Skin of body (tissue), 2 donors: ENCODE data around the gene EVI5. TPM values are rescaled to one million over a fixed set of nuclear protein-coding genes. Genes with fewer than 3 reads are reported as not detected.
"Not testable (repeated sequence)": the region's sequence is repeated elsewhere in the genome, so short reads cannot be mapped to it uniquely, and the experiment has no call there.

ENCODE experiments used
- DNase-seq: peaks from one replicate; lab custom pipeline; 2025; lab: John Stamatoyannopoulos, UW
- total RNA-seq: library from RNA; depleted of rRNA; stranded (reverse); fragments of >200 nt; gene quantifications from one replicate; pipeline ENCODE4 v1.2.3, GENCODE V29; 2014

EVI5 gene
- total RNA-seq, 1 donor from 2014 or later: 67.5 TPM

- DNase-seq: no peak
Observed at GRCh38 chr1:92583821-92584760, 200.8 kb downstream of the EVI5 start.

DNA sequence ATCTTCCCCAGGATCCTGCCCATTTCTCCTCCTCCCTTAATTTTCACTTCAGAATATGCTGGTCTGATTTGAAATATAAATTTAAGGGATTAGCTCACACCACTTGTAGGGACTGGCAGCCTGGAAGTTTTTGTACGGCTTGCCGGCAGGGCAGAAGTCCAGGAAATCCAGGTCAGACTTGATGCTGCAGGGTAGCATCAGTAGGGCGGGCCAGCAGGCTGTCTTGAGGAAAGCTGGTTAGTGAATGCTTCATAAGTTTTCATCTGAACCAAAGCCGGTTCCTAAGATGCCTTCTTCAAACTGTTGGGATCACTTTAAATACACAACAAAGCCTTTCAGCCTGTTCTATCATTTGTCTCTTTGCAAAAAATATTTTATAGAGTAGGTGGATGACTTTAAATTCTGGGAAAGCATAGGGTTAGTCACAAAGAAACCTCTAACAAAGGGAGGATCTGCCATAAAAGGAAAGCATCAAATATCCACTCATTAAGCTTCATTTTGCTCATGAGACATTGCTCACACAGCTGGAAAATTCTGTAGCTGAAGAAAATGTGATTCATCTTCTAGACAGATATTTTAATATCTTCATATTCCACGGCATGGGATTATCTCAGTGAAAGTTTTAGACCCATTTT, 207.5 kb downstream of the EVI5 start:
- DNase-seq: no peak

GRCh38 chr1:92575123-92575522, 209.8 kb downstream of the EVI5 start:
- no peak for DNase-seq

DNA sequence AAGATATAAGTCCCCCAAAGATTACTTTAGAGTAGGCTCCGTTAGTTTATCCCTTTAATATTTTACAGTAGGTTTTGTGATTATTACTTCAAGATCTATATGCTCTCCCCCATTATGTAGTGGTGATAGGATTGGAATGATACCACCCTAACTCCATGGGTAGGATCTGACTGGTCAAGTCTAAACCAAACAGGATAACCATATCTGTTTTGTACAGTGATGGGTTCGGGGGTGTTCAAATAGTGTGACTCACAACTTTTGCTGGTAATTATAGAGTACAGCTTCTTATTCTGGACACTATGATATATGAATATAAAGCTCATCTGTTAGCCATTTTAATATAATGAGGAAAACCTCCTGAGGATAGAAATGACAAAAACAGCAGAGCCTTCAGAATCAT, 212.4 kb downstream of the EVI5 start:
- DNase-seq: no peak

DNA sequence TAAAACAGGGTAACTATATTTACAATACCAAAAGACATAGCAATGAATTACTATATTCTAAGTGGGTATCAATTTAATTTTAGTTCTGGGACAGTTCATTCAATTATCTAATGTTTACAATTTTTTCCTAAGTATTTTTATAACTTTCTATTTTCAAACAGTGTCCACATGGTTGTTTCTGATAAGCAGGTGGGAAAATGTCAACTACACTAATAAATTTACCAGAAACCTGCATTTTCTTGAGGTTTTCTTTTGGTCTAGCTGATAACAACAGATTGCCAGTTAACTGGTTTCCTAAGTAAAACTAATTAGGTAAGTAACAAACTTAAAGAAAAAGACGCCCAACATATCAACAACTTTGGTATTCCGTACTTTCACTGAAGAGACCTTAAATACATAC, 213.3 kb downstream of the EVI5 start:
- no peak for DNase-seq

- no peak for DNase-seq
Observed at GRCh38 chr1:92567211-92567868, 217.6 kb downstream of the EVI5 start.

DNA sequence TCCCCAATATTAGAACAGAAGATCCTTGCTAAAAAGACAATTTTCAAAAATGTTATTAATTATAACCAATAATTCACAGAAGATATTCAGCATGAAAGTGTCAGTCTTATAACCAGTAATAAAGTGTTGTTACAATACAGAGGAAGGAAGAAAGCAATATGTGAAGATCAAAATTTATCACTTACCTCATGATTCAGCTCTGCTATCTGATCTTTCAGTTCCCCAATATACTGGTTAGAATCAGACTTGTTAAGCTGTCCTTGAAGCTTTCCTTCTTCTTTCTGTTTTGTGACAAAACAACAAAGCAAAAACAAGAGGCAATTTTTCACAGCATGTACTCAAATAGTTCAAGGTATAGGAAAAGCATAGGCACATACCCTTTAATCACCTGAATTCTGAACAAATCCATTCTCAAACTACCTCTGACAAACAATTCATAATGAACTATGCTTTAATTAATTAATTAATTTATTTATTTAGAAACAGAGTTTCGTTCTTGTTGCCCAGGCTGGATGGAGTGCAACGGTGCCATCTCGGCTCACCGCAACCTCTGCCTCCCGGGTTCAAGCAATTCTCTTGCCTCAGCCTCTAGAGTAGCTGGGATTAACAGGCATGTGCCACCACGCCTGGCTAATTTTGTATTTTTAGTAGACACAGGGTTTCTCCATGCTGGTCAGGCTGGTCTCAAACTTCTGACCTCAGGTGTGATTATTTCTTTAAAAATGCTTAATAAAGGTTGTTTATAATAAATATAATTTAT, 221.3 kb downstream of the EVI5 start:
- DNase-seq: no peak

- no peak for DNase-seq
Observed at GRCh38 chr1:92556350-92556749, 228.6 kb downstream of the EVI5 start.

- DNase-seq: no peak
Observed at GRCh38 chr1:92554216-92554615, 230.7 kb downstream of the EVI5 start.

GRCh38 chr1:92551916-92552315, 233.0 kb downstream of the EVI5 start:
- no peak for DNase-seq

- DNase-seq: no peak
Observed at GRCh38 chr1:92544756-92545165, 240.1 kb downstream of the EVI5 start.

- no peak for DNase-seq
Observed at GRCh38 chr1:92543131-92544055, 241.5 kb downstream of the EVI5 start.

DNA sequence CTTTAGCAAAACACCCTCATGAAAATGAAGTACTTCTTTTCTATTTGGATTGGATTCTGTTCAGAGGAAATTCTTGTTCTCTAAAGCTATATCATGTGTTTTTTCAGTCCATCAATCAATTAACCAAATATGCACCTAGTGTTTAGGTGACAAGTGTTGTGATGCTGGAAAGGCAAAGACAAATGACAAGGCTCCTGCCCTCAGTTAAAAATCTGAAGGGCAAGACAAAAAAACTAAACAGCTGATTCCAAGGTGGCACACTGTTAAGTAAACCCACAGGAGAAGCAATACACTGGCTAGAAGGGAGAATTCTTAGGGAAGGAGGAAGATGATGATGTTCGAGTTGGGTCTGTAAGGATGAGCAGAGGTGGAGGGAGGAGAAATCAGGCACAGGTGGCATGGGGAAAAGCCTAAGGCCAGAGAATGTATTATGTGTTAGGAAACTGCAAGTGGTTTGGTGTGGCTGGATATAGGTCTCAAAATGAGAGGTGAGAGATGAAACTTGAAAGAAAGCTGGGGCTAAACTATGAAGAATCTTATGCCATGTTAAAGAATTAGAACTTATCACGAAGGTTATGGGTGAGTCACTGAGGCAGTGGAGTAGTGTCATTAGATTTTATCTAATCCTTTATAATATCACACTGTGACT, 246.4 kb downstream of the EVI5 start:
- DNase-seq: no peak

DNA sequence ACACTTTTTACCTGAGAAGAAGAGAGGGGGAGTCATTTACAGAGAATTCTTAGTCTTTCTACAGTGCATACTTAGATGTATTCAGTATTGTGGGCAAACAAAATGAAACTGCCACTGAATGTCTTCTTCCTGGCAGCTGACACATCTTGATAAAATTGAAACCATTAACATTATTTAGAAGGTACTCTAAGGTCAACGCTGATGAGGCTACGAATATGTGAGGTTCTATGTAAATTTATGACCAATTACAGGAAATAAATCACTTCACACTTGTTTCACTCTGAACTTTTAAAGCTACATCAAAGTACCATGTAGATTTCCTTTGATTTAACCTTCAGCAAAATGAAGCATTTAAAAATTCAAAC, 246.9 kb downstream of the EVI5 start:
- no peak for DNase-seq

DNA sequence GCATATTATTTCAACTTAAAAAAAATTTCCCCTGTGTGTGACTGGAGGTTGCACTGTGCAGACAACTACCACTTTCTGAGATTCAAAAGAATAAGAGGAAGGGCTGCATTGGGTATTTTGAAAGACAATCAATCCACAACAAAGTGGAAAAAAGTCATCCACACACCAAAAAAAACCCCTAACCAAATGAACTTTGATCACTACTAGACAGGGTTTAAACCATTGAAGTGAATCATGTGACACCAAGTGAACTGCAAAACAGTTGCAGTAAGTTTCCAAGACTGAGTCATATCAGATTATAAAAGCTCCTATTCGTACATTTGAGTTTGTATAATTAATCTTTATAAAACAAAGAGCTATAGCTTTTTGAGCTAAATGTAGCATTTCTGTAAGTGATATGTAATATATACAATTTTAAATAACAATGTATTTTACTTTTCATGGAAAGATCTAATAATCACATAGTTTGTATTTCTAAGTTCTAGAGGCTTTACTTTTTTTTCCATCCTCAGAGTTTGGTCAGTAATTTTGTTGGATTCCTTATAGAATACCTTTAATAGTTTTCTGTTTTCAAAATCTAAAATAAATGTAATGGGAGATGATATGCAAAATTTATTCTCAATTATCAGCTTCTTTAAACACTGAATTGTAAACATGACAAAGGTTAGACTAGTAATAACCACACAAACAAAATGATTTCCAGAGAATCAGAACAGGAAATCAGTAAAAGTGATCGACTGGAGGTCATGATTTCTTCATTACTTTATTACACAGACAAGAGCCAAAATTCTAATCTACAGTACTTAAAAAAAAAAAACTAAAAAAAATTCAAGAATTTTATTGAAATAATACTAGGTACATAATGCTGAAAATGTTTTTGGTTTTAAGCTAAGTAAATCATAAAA, 247.7 kb downstream of the EVI5 start:
- no peak for DNase-seq

GRCh38 chr1:92536211-92536979, 248.5 kb downstream of the EVI5 start:
- no peak for DNase-seq

DNA sequence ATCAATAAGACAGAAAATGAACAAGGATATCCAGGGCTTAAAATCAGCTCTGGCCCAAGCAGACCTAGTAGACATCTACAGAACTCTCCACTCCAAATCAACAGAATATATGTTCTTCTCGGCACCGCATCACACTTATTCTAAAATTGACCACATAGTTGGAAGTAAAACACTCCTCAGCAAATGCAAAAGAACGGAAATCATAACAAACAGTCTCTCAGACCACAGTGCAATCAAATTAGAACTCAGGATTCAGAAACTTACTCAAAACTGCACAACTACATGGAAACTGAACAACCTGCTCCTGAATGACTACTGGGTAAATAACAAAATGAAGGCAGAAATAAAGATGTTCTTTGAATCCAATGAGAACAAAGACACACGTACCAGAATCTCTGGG, 252.5 kb downstream of the EVI5 start:
- DNase-seq: not testable (repeated sequence)

GRCh38 chr1:92531939-92532338, 253.0 kb downstream of the EVI5 start:
- not testable (repeated sequence) for DNase-seq
